ENCODE results near the gene NLRC5.
"Not testable (repeated sequence)": the region's sequence is repeated elsewhere in the genome, so short reads cannot be mapped to it uniquely, and the experiment has no call there.

The NLRC5 gene

GRCh38 chr16:57102888-57103851, 113.8 kb downstream of the NLRC5 start:
- no peak for DNase-seq (ENCODE audit: low read depth in 2 of 2)

DNA sequence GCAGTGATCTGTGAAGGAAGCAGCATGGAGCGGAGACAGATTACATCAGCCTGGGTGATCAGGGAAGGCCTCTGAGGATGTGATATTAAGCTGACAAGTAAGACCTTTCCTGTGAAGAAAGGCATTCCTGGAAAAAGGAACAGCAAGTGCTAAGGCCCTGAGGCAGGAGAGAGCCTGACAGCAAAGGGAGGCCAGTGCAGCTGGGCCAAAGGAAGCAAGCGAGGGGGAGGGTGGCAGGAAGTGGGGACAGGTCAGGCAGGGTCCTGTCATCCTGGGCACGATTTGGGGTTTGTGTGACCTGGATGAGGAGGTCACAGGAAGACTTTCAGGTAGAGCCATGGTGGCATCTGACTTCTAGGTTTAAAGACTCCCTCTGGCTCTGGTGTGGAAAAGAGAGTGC, 115.3 kb downstream of the NLRC5 start:
- no peak for DNase-seq (ENCODE audit: low read depth in 2 of 2)

GRCh38 chr16:57105184-57105583, 115.8 kb downstream of the NLRC5 start:
- DNase-seq (ENCODE audit: low read depth in 2 of 2), result no peak

GRCh38 chr16:57106767-57107166, 117.4 kb downstream of the NLRC5 start:
- DNase-seq (ENCODE audit: low read depth in 2 of 2), result no peak

- no peak for DNase-seq (ENCODE audit: low read depth in 2 of 2)
These were observed 118.1 kb downstream of the NLRC5 start for GRCh38 chr16:57107321-57107922.

GRCh38 chr16:57108432-57108831, 119.1 kb downstream of the NLRC5 start:
- DNase-seq (ENCODE audit: low read depth in 2 of 2), result no peak

DNA sequence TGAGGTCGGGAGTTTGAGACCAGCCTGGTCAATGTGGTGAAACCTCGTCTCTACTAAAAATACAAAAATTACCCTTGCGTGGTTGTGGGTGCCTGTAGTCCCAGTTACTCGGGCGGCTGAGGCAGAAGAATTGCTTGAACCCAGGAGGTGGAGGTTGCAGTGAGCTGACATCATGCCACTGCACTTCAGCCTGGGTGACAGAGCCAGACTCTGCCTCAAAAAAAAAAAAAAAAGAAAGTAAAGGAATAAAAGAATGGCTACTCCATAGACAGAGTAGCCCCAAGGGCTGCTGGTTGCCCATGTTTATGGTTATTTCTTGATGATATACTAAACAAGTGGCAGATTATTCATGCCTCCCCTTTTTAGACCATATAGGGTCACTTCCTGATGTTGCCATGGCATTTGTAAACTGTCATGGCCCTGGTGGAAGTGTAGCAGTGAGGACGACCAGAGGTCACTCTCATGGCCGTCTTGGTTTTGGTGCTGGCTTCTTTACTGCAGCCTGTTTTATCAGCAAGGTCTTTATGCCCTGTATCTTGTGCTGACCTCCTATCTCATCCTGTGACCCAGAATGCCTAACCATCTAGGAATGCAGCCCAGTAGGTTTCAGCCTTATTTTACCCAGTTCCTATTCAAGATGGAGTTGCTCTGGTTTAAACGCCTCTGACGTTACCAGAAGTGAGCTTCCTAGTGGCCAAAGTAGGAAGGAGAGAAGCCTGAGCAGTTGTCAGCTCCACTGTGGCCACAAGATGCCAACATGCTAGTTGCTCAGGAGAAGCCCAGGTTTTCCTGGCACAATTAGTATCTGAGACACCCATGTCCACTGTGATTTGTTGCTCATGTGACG, 120.1 kb downstream of the NLRC5 start:
- not testable (repeated sequence) for DNase-seq (ENCODE audit: low read depth in 2 of 2)

- DNase-seq (ENCODE audit: low read depth in 2 of 2), result no peak
These were observed 121.6 kb downstream of the NLRC5 start for GRCh38 chr16:57110937-57111336.

DNA sequence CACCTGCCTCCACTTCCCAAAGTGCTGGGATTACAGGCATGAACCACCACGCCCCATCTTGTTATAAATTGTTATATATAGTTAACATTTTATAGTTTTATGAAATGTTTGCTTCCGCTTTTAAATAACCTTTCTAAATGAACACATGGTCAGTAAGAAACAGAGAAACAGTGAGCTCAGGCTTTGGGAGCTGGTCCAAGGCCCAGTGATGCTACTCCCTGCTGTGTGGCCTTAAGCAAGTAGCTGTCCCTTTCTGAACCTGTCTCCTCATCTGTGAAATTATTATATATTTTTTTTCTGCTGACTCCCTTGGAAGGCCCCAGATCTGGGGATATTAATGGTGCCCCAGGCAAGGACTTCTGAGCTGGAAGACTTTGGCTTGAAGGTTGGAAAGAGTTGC, 122.1 kb downstream of the NLRC5 start:
- DNase-seq (ENCODE audit: low read depth in 2 of 2), result no peak

DNA sequence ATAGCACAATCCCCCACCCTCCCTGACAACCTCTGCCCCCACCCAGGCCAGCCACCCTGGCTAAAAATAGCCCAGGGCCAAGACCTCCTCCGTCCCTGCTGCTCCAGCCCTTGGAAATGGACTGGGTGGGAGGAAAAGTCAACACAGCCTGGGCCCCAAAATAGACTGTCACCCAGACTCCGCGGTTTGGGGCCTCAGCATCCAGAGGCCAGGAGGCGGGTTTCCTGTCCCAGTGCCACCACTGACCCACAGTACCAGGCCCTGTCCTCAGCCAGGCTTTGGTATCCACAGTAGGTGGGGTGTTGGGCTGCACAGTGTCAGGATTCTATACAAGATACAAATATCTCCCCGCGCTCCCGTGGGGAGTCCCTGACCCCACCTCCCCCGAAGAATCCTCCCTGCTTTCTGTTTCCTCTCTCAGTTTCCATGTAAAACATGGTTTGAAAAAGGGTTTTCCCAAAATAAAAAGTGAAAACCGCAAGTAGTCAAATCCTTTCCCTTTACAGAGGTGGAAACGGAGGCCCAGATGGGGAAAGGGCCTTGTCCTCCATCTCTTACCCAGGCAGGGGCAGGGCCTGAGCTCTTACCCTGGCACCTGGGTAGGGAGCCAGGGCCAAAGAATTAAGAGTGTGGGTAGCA, 123.2 kb downstream of the NLRC5 start:
- DNase-seq (ENCODE audit: low read depth in 2 of 2), result no peak

DNA sequence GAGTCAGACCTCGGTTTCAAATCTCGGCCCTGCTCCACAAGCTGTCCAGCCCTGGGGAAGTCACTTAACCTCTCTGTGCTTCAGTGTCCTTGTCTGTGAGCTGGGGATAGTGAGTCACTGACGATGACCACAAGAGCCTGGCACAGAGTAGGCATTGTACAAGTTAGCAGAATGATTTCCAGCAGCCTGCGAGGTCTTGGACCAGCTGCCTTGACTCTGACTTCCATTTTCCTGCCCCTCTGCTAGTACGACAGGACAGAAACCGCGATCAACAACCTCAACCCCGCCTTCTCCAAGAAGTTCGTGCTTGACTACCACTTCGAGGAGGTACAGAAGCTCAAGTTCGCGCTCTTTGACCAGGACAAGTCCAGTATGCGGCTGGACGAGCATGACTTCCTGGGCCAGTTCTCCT, 123.7 kb downstream of the NLRC5 start:
- DNase-seq (ENCODE audit: low read depth in 2 of 2), result no peak

- DNase-seq (ENCODE audit: low read depth in 2 of 2), result no peak
These were observed 124.3 kb downstream of the NLRC5 start for GRCh38 chr16:57113664-57114063.

DNA sequence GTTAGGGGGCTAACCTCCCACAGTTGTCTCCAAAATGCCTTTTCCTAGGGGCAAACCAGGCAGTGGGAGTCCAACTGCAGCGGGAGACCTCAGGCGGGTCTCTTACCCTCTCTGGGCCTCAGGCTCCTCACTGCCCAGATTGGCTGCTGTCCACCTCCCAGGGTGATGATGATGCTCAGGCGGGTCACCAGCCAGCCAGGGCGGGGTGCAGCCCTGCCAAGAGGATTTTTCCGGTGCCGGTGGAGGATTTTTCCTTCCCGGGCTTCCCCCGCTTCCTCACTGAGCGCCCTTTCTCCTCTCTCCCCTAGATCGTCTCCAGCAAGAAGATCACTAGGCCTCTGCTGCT, 125.8 kb downstream of the NLRC5 start:
- DNase-seq (ENCODE audit: low read depth in 2 of 2), result no peak

GRCh38 chr16:57115514-57116182, 126.3 kb downstream of the NLRC5 start:
- no peak for DNase-seq (ENCODE audit: low read depth in 2 of 2)

DNA sequence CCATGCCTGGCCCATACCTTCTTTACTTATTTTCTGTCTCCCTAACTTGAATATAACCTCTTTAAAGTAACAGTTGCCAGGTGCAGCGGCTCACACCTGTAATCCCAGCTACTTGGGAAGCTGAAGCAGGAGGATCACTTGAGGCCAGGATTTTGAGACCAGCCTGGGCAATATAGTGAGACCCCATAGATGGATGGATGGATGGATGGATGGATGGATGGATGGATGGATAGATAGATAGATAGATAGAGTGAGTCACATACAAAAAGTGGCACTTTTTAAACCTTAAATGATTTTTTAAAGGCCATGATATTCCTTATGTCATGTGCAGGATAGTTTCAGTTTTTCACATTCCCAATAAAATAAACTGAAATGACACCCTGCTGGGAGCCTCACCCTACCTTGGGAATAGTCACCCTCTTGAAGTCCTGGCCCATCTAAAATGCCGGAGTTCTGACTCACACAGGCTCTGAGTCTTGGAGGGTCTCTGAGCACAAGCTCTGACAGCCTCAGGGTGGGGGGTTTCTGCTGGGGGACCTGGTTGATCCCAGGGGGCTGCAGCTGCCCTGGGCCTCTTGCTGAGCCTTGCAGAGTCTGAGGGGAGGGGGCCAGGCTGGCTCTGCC, 129.2 kb downstream of the NLRC5 start:
- no peak for DNase-seq (ENCODE audit: low read depth in 2 of 2)

GRCh38 chr16:57123216-57123973, 134.0 kb downstream of the NLRC5 start:
- no peak for DNase-seq (ENCODE audit: low read depth in 2 of 2)

DNA sequence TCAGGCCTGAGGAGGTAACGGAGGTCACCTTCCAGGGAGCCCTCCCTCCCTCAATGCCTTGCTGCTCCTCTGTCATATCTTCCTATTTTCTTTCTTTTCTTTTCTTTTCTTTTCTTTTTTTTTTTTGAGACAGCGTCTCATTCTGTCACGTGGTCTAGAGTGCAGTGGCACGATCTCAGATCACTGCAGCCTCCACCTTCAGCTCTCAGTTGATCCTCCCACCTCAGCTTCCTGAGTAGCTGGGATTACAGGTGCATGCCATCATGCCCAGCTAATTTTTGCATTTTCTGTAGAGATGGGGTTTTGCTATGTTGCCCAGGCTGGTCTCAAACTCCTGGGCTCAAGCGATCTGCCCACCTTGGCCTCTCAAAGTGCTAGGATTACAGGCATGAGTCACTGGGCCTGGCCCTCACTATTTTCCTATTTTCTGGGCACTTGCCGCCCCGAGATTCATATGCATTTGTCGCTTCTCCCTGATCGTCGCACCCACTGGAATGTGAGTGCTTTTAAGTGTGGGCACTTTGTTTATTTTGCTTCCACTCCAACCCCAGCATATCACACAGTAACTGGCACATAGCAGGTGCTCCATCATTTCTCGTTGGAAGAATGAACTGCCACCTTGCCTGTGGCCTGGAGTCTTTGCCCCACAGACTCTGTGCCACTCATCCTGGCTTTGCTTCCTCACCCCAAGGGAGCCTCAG, 134.8 kb downstream of the NLRC5 start:
- no peak for DNase-seq (ENCODE audit: low read depth in 2 of 2)

DNA sequence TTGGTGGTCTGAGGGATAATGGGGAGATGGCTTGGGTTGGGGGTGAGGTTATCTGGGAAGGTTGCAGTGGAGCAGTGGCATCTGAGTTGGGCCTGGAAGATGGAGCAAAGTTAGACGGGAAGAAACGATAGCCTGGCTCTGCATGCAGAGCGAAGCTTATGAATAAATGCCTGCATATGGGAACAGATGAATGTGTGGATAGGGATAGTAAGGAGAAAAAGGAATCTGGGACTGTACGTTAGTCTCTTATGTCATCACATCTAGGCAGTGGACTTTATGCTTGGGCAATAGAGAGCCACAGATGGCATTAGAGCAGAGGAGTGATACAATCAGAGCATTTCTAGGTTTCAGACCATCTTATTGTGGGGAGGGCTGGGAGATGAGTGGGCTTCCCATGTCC, 136.0 kb downstream of the NLRC5 start:
- no peak for DNase-seq (ENCODE audit: low read depth in 2 of 2)

- no peak for DNase-seq (ENCODE audit: low read depth in 2 of 2)
These were observed 136.6 kb downstream of the NLRC5 start for GRCh38 chr16:57125969-57126368.

DNA sequence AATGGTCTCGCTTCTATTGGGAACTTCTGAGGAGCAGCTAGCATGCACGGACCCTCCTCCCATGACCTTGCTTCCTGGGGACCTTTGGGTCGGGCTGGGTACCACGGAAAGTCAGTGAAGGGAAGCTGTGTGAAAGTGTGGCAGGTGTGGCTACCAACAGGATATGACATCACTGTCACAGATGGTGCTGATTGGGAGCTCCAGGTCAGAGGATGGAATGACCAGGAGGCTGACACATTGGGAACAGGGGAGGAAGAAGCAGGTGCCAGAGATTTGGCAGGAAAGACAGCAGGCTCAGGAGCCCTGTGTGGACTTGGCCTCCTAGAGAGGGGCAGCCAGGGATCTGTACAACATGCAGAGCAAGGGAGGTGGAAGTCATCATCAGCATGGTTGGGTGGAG, 137.1 kb downstream of the NLRC5 start:
- no peak for DNase-seq (ENCODE audit: low read depth in 2 of 2)

Measured in stimulated activated CD4-positive, alpha-beta T cell treated with anti-CD3 and anti-CD28 coated beads, Interleukin-15, amount 100 ng/mL, for 48 hours (primary cell).